Measurements from ENCODE around the gene TYMP. TPM values are rescaled to one million over a fixed set of nuclear protein-coding genes. Genes with fewer than 3 reads are reported as not detected.
"Not testable (repeated sequence)": the region's sequence is repeated elsewhere in the genome, so short reads cannot be mapped to it uniquely, and the experiment has no call there.

The TYMP gene
- total RNA-seq, 2 donors from 2014 or later = 29.8 to 65.3 TPM

DNA sequence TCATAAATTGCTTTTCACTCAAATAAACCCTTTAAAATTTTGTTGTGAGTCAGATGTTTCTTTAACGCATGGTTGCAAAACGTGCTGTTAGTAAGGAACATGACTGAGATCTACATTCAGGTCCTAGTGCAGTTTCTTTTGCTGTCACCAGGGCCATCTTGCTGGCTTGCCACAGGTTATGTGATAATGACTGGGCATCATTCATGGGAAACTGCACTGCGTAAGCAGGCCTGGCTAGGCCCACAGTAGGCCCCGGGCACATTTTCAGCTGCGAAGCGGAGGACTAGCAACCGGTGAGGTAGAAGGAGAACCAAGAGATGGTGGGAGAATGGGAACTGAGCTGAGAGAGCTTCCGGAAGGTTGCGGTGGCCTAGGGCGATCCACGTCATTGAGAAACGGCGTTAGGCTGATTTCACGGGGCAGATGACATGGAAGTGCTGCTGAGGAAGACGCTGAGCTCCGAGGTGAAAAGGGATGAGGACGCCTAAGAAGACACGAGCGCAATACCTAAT, 12.7 kb upstream of the TYMP start:
- H3K9me3 ChIP-seq = no peaks in the 10 kb centered on the region
- DNase-seq (peak in 1 of 4 donors; percentile 61), ATAC-seq (no peak)
- H3K27ac ChIP-seq = peak overlapping the region in 1 of 4 donors; percentile 90
- WGBS, 2 donors = 71 to 88% methylated on average over 19 of the region's 19 CpGs
- intact Hi-C loops (cut with DNase I) = no loop called here
- no peak overlapping the region for H3K4me3 ChIP-seq
- H3K27me3 ChIP-seq = peaks cover 0 to 10% of the 10 kb centered on the region in 2 donors
- H3K36me3 ChIP-seq (replicated peaks in 1 of 2; ENCODE audit: insufficient read depth in 1 of 2, low read depth in 2 of 2) = no peaks in the 10 kb centered on the region
- no peak for TF ChIP-seq CTCF (IDR thresholded peaks at IDR 0.05)
- TF ChIP-seq POLR2A (IDR thresholded peaks at IDR 0.05) = peak in 1 of 3 donors; percentile 48
- peaks cover 22% of the 10 kb centered on the region for H3K4me1 ChIP-seq

DNA sequence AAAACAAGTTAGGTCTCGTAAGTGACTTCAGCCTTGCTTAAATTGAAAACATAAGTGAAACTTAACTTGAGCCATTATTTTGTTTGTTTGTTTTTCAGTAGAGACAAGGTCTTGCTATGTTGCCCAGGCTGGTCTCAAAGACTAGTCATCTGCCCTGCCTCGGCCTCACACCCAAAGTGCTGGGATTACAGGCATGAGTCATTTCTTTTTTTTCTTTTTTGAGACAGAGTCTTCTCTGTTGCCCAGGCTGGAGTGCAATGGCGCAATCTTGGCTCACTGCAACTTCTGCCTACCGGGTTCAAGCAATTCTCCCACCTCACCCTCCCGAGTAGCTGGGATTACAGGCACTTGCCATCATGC, 11.8 kb upstream of the TYMP start:
- H3K9me3 ChIP-seq = not testable (repeated sequence)
- H3K27ac ChIP-seq = peak overlapping the region in 1 of 4 donors; percentile 90
- peaks cover 22% of the 10 kb centered on the region for H3K4me1 ChIP-seq

DNA sequence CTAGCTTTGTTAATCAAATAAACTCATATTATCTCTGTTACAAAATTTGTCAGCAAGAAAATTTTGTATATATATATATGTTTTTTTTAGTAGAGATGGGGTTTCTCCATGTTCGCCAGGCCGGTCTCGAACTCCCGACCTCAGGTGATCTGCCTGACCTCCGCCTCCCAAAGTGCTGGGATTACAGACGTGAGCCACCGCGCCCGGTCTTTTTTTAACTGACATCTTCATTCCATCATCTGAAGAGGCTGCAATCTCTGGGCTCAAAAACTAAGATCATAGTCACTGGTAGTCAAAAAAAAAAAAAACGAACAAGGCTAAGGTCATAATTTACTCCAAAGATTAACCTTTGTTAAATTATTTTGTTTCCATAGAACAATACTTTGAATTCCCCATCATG, 10.6 kb upstream of the TYMP start:
- no peak for DNase-seq

More for the DNA sequence above, 11.8 kb upstream of the TYMP start:
- ATAC-seq; intact Hi-C loops (cut with DNase I); H3K36me3 ChIP-seq (replicated peaks in 1 of 2; ENCODE audit: insufficient read depth in 1 of 2, low read depth in 2 of 2); H3K4me3 ChIP-seq; H3K27me3 ChIP-seq: not testable (repeated sequence)
- DNase-seq = peak in 1 of 4 donors; percentile 67
- 67 to 75% methylated on average over 5 of the region's 5 CpGs for WGBS, 2 donors
- peak in 1 of 3 donors; percentile 35 for TF ChIP-seq POLR2A (IDR thresholded peaks at IDR 0.05)

GRCh38 chr22:50537765-50538164, 8.0 kb upstream of the TYMP start:
- DNase-seq (no peak), ATAC-seq (no peak)
- Histone ChIP-seq H3K36me3 (replicated peaks in 1 of 2; ENCODE audit: insufficient read depth in 1 of 2, low read depth in 2 of 2) (no peaks in the 10 kb centered on the region), H3K9me3 (no peaks in the 10 kb centered on the region), H3K27me3 (no peaks in the 10 kb centered on the region), H3K4me3 (no peak overlapping the region), H3K4me1 (peaks cover 14% of the 10 kb centered on the region), H3K27ac (peak overlapping the region in 3 of 4 donors; percentile 84 to 95 (median 90))
- intact Hi-C loops (cut with DNase I) = no loop called here
- WGBS, 2 donors = 71 to 81% methylated on average over 13 of the region's 13 CpGs
- TF ChIP-seq POLR2A (IDR thresholded peaks at IDR 0.05) = no peak
- TF ChIP-seq CTCF (IDR thresholded peaks at IDR 0.05) = no peak

More for the DNA sequence above, 10.6 kb upstream of the TYMP start:
- intact Hi-C loops (cut with DNase I) = no loop called here
- H3K27me3 ChIP-seq = no peaks in the 10 kb centered on the region
- H3K27ac ChIP-seq = peak overlapping the region in 3 of 4 donors; percentile 84 to 95 (median 90)
- TF ChIP-seq CTCF (IDR thresholded peaks at IDR 0.05) = no peak
- no peak for TF ChIP-seq POLR2A (IDR thresholded peaks at IDR 0.05)
- no peak for ATAC-seq
- no peaks in the 10 kb centered on the region for H3K9me3 ChIP-seq
- peaks cover 22% of the 10 kb centered on the region for H3K4me1 ChIP-seq
- WGBS, 2 donors = 62 to 78% methylated on average over 10 of the region's 10 CpGs
- no peak overlapping the region for H3K4me3 ChIP-seq
- no peaks in the 10 kb centered on the region for H3K36me3 ChIP-seq (replicated peaks in 1 of 2; ENCODE audit: insufficient read depth in 1 of 2, low read depth in 2 of 2)

GRCh38 chr22:50536226-50536625, 6.4 kb upstream of the TYMP start:
- TF ChIP-seq CTCF (IDR thresholded peaks at IDR 0.05) (no peak), POLR2A (IDR thresholded peaks at IDR 0.05) (no peak)
- DNase-seq (no peak), ATAC-seq (no peak)
- Histone ChIP-seq H3K27me3 (peaks cover 0 to 7% of the 10 kb centered on the region in 2 donors), H3K36me3 (replicated peaks in 1 of 2; ENCODE audit: insufficient read depth in 1 of 2, low read depth in 2 of 2) (no peaks in the 10 kb centered on the region), H3K27ac (no peak overlapping the region), H3K4me3 (no peak overlapping the region), H3K9me3 (no peaks in the 10 kb centered on the region), H3K4me1 (peaks cover 29% of the 10 kb centered on the region)
- WGBS, 2 donors = 66% methylated on average over 3 of the region's 3 CpGs
- intact Hi-C loops (cut with DNase I) = no loop called here
